Activated T-cell treated with anti-CD3 and anti-CD28 coated beads, Interleukin-2, amount 50 U/mL, for 48 hours (primary cell): ENCODE results near the gene IGF1R.

Experiments
- DNase-seq, 2 experiments: peaks; one replicate each; pipeline ENCODE4 v3.0.0-alpha.2; 2020

IGF1R gene

DNA sequence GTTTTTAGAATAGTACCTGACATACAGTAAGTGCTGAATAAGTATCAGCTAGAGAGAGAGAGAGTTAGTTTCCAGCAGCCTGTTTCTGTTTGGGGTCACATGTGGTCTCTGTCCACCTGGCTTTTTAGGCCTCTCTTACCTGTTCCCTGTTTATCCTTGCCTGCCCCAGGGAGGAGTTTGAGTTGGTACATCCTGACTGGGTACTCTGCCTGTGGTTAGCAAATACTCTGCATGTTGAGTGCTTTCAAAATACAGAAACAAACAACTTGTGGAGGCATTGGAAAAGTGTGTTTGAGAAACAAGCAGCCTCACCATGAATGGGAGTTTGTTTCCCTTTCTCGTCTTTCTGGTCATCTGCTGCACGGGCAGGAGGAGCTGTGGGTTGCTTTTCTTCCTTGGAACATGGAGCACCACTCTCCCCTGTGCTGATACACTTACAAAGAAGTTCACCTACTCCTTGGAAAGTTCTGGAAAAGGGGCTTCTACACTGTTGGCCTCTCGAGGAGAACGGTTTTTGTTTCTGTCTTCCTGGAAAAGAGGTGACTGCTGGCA lies 193.2 kb downstream of the IGF1R start:
- no peak for DNase-seq

- DNase-seq = no peak
These were observed 194.0 kb downstream of the IGF1R start for GRCh38 chr15:98842192-98842972.

- DNase-seq = no peak
These were observed 194.6 kb downstream of the IGF1R start for GRCh38 chr15:98842973-98843285.

DNA sequence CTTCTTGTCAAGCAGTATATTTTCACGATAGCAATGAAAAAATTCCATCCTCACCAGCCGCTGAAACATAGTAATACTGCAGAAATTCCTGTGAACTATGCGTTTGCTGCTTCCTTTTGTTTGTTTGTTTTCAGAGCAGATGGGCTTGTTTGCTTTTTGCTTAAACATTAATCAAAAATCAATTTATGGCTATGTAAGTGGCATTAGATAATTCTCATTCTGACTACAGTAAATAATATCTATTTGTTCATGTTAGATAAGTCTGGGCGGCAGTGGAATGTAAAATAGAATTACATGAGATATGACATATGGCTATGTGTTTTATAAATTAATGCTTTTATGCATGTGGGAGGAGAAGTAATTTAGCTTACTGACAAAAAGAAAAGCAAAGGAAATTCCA lies 195.5 kb downstream of the IGF1R start:
- no peak for DNase-seq

DNA sequence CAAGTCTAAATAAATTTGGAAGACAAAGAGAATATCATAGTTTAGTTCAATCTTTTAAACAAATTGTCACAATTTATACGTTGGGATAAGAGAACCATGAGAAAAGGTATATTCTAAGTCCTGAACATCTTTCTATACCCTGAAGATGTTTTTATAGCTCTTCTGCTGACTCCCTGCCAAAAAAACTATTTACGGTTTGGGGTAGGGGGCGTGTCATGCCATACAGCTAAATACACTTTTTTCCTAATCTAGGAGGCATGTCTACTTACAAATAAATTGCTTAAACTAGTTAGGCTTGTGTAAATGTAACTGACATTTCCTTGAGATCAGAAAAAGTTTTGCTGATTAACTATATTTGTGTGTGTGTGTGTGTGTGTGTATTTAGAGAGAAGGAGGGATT lies 195.9 kb downstream of the IGF1R start:
- DNase-seq = no peak

- no peak for DNase-seq
These were observed 197.0 kb downstream of the IGF1R start for GRCh38 chr15:98845138-98845884.

- peak; percentile 76 to 79 for DNase-seq
These were observed 202.7 kb downstream of the IGF1R start for GRCh38 chr15:98850961-98851572.

- DNase-seq = peak; percentile 81 to 86
These were observed 204.8 kb downstream of the IGF1R start for GRCh38 chr15:98853161-98853560.

GRCh38 chr15:98853617-98854420 lies 205.5 kb downstream of the IGF1R start:
- DNase-seq = no peak

DNA sequence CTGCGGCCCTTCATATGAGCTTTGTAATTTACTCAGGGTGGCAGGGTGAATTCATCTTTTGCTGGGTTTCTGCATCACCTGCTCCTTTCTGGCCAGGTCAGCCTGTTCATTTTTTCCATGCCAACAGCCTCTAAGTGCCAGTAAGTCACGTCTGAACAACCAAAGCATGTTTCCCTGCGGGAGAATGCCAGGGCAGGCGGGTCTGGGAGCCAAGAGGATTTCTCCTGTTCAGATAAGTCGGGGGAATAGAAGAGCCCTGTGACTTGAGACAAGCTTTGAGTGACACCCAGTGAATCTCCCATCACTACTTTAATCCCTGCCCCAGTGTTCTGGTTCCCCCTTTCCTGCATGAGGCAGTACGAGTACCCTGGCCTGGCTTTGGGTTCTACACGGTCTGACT lies 206.2 kb downstream of the IGF1R start:
- no peak for DNase-seq

GRCh38 chr15:98855067-98855814 lies 206.9 kb downstream of the IGF1R start:
- no peak for DNase-seq

GRCh38 chr15:98855815-98856531 lies 207.6 kb downstream of the IGF1R start:
- DNase-seq = no peak

GRCh38 chr15:98856532-98856907 lies 208.2 kb downstream of the IGF1R start:
- DNase-seq = no peak

DNA sequence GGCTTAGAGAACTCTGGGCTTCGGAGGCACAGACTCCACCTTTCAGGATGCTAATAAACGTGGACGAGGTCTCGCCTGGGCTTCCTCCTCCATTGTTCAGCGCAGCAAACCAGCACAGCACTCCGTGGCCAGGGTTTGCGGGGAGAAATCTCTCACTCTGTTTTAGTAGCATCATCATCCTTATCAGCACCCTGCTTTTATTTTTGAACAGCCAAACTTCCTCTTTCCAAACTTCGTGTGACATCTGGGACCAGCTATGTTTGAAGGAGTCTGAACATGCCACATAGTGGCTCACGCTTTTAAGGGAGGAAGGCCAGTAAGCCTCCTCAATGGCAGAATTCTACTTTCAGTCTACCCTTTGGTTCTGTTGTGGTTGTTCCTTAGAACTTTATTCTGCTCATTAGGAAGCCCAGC lies 210.3 kb downstream of the IGF1R start:
- no peak for DNase-seq

- no peak for DNase-seq
These were observed 210.8 kb downstream of the IGF1R start for GRCh38 chr15:98859149-98859548.

- no peak for DNase-seq
These were observed 212.1 kb downstream of the IGF1R start for GRCh38 chr15:98860281-98861041.

DNA sequence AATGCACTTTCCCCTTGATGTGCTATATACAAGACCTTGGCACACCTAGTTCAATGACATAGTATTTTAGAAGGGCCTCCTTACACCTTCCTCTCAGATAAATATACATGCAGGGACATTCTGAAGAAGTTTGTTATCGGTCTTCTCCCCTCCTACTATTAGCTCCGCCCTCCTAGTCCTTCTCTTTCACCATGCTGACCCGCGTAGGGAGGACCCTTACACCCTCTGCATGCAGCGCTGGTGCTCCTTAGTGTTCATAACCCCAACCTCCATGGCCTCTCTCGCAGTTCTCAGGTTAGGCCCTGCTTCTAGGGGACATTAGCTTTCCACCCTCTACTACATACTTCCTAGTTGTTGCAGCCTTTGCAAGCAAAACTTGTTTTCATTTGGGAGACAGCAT lies 212.8 kb downstream of the IGF1R start:
- no peak for DNase-seq

DNA sequence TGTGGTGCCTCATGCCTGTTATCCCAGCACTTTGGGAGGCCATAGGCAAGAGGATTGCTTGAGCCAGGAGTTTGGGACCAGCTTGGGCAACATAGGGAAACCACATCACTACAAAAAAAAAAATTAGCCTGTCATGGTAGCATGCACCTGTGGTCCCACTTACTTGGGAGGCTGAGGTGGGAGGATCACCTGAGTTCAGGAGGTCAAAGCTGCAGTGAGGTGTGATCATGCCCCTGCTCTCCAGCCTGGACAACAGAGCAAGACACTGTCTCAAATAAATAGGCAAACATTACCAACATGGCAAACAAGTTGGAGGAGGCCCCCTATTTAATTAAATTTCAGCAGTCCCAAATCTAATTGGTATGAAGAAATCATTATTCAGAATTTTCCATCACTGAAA lies 215.6 kb downstream of the IGF1R start:
- DNase-seq = no peak

DNA sequence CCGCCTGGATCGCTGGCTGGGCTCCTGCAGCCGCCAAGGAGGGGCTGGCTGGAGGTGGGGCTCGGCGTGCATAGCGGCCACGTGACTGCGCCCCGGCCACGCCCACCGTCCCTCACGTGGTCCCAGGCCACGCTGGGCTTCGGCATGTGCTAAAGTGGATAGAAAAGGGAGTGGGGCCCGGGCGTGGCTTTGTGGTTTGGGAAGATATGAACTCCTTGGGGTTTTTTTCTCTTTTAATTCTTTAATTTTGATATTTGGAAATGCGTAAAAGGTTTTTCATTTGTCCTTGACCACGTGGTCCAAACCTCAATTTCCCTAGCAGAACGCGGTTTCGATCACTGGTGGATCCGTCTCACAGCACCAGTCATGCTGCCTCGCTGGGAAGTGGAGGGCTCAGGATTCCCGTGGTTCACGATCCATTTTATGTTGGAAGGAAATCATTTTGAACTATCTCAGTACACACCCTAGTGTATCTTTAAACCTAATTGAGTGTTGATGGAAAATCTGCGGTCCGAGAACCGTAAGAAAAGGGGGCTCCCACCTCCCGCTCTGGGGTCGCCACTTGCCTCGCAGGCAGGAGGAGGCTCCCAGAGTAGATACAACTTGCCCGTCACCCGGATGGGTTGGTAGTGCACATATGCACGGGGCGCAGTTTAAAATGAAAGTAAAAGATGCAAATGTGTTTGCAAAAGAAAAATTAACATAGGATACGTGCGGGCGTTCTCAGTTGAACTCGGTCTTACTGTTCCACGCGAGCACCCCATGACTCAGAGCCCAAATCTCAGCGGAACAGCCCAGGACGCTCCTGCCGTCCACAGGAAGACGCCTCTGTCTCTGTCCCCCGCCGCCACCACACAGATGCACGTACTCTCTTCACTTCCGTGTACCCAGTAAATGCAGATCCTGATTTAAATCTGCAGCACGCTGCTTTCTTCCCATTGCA lies 217.3 kb downstream of the IGF1R start:
- DNase-seq = peak; percentile 75 to 82

DNA sequence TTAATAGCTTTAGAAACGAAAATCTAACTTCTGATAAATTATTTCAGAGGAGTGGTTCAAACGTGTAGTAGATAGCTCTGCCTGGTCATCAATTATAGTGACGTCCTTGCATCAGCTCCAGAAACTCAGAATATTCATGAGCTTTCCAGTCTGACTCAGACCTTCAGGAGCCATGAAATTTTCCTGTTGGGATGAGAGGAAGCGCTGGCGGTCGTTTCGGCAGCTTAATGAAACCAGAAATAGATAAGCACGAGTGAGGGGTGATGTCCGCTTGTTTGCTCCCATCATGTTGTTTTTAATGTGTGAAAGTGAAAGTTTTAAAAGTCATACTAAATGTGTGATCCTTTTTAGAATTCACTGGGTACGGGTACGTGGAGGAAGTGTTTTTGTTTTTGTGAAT lies 218.2 kb downstream of the IGF1R start:
- DNase-seq = no peak
